GM18517 (cell line): ENCODE results near the gene BRD3OS.

Source experiments
- ATAC-seq: cut with Tn5 transposase; IDR thresholded peaks from one replicate; pipeline ENCODE4 v1.9.1; 2021; ENCODE audit warnings: mild to moderate bottlenecking, moderate library complexity; ENCODE audit not compliant: unreplicated experiment

The BRD3OS gene

GRCh38 chr9:134003237-134003636, 22.0 kb upstream of the BRD3OS start:
- ATAC-seq, result no peak

GRCh38 chr9:134004131-134004873, 21.0 kb upstream of the BRD3OS start:
- ATAC-seq, result no peak

- ATAC-seq, result no peak
These were observed 20.4 kb upstream of the BRD3OS start for GRCh38 chr9:134004881-134005280.

GRCh38 chr9:134005381-134005780, 19.9 kb upstream of the BRD3OS start:
- no peak for ATAC-seq

- ATAC-seq, result no peak
These were observed 18.1 kb upstream of the BRD3OS start for GRCh38 chr9:134007150-134007549.

GRCh38 chr9:134007571-134007970, 17.7 kb upstream of the BRD3OS start:
- ATAC-seq, result no peak

- no peak for ATAC-seq
These were observed 14.7 kb upstream of the BRD3OS start for GRCh38 chr9:134010310-134011173.

- ATAC-seq, result no peak
These were observed 13.9 kb upstream of the BRD3OS start for GRCh38 chr9:134011401-134011800.

- ATAC-seq, result no peak
These were observed 10.3 kb upstream of the BRD3OS start for GRCh38 chr9:134014946-134015345.

GRCh38 chr9:134024214-134024792, 978 bp upstream of the BRD3OS start:
- no peak for ATAC-seq

GRCh38 chr9:134025606-134026541, 593 bp downstream of the BRD3OS start:
- peak; percentile 28 for ATAC-seq

GRCh38 chr9:134026581-134026980, 1.3 kb downstream of the BRD3OS start:
- no peak for ATAC-seq

- ATAC-seq, result no peak
These were observed 1.7 kb downstream of the BRD3OS start for GRCh38 chr9:134026981-134027380.

- no peak for ATAC-seq
These were observed 2.3 kb downstream of the BRD3OS start for GRCh38 chr9:134027561-134027960.

GRCh38 chr9:134028076-134028475, 2.8 kb downstream of the BRD3OS start:
- ATAC-seq, result no peak

- ATAC-seq, result no peak
These were observed 3.4 kb downstream of the BRD3OS start for GRCh38 chr9:134028575-134029247.

- no peak for ATAC-seq
These were observed 4.3 kb downstream of the BRD3OS start for GRCh38 chr9:134029248-134030226.

- ATAC-seq, result no peak
These were observed 5.7 kb downstream of the BRD3OS start for GRCh38 chr9:134030821-134031470.
